Measurements from ENCODE around the gene PLCL2. TPM values are rescaled to one million over a fixed set of nuclear protein-coding genes. Genes with fewer than 3 reads are reported as not detected.

Gene PLCL2
- total and polyA plus RNA-seq, 2 experiments from 2014 or later: 1.6 to 9.7 TPM

DNA sequence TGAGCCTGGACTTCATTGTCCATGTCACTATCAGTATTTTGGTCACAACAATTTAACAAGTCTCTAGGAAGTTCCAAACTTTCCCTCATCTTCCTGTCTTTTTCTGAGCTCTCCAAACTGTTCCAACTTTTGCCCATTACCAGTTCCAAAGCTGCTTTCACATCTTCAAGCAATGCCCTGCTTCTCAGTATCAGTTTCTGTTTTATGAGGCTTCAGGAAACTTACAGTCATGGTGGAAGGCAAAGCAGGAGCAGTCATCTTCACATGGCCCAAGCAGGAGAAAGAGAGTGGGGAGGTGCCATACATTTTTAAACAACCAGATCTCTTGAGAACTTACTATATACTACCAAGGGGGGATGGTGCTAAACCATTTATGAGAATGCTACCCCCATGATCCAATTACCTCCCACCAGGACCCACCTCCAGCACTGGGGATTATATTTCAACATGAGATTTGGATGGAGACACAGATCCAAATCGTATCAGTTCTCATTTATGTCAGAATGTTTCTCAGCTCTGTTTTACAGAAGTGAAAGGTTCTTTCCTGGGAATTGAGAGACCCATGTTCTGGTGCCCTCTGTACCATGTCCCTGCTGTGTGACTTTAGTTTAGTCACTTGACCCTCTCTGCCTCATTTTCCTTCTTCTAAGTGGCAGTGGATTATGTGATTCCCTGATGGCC is 169.7 kb downstream of the PLCL2 start (continued):
- TF ChIP-seq EZH2 (IDR thresholded peaks at IDR 0.05; ENCODE audit: low read depth, unreplicated experiment) (no peak), ZNF331 (CRISPR knock-in tag; IDR thresholded peaks at IDR 0.05; ENCODE audit: low read depth) (no peak), CREB1 (CRISPR knock-in tag; IDR thresholded peaks at IDR 0.05; ENCODE audit: low read depth) (no peak), POLR2AphosphoS5 (IDR thresholded peaks at IDR 0.05; ENCODE audit: low read depth) (no peak)
- TF ChIP-seq, protein P1, sequence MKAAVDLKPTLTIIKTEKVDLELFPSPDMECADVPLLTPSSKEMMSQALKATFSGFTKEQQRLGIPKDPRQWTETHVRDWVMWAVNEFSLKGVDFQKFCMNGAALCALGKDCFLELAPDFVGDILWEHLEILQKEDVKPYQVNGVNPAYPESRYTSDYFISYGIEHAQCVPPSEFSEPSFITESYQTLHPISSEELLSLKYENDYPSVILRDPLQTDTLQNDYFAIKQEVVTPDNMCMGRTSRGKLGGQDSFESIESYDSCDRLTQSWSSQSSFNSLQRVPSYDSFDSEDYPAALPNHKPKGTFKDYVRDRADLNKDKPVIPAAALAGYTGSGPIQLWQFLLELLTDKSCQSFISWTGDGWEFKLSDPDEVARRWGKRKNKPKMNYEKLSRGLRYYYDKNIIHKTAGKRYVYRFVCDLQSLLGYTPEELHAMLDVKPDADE (IDR thresholded peaks at IDR 0.05): no peak

DNA sequence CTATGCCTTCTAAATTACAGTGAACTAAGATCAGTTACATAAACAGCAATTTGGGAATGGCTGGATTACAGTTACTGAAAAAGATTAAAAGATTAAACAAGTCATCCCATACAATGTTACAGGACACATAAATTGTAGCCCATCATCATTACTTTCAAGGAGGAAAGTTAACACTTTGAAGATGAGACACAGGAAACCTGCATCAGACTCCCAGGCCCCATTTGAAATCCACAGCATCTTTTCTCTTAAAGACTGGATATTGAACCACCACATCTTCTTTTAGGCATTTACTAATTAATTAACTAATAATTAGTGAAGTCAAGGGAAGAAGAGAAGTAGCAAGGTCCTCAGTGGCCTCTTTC is 170.2 kb downstream of the PLCL2 start:
- no peak overlapping the region for H3K27ac ChIP-seq (ENCODE audit: low read depth)
- H3K79me2 ChIP-seq (replicated peaks; ENCODE audit: insufficient read depth): no peaks in the 10 kb centered on the region
- H3K27me3 ChIP-seq (ENCODE audit: insufficient read depth): no peaks in the 10 kb centered on the region
- TF ChIP-seq ZNF331 (CRISPR knock-in tag; IDR thresholded peaks at IDR 0.05; ENCODE audit: low read depth): no peak
- TF ChIP-seq, protein P2, sequence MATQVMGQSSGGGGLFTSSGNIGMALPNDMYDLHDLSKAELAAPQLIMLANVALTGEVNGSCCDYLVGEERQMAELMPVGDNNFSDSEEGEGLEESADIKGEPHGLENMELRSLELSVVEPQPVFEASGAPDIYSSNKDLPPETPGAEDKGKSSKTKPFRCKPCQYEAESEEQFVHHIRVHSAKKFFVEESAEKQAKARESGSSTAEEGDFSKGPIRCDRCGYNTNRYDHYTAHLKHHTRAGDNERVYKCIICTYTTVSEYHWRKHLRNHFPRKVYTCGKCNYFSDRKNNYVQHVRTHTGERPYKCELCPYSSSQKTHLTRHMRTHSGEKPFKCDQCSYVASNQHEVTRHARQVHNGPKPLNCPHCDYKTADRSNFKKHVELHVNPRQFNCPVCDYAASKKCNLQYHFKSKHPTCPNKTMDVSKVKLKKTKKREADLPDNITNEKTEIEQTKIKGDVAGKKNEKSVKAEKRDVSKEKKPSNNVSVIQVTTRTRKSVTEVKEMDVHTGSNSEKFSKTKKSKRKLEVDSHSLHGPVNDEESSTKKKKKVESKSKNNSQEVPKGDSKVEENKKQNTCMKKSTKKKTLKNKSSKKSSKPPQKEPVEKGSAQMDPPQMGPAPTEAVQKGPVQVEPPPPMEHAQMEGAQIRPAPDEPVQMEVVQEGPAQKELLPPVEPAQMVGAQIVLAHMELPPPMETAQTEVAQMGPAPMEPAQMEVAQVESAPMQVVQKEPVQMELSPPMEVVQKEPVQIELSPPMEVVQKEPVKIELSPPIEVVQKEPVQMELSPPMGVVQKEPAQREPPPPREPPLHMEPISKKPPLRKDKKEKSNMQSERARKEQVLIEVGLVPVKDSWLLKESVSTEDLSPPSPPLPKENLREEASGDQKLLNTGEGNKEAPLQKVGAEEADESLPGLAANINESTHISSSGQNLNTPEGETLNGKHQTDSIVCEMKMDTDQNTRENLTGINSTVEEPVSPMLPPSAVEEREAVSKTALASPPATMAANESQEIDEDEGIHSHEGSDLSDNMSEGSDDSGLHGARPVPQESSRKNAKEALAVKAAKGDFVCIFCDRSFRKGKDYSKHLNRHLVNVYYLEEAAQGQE (IDR thresholded peaks at IDR 0.05; ENCODE audit: unreplicated experiment): no peak
- TF ChIP-seq, protein P3, sequence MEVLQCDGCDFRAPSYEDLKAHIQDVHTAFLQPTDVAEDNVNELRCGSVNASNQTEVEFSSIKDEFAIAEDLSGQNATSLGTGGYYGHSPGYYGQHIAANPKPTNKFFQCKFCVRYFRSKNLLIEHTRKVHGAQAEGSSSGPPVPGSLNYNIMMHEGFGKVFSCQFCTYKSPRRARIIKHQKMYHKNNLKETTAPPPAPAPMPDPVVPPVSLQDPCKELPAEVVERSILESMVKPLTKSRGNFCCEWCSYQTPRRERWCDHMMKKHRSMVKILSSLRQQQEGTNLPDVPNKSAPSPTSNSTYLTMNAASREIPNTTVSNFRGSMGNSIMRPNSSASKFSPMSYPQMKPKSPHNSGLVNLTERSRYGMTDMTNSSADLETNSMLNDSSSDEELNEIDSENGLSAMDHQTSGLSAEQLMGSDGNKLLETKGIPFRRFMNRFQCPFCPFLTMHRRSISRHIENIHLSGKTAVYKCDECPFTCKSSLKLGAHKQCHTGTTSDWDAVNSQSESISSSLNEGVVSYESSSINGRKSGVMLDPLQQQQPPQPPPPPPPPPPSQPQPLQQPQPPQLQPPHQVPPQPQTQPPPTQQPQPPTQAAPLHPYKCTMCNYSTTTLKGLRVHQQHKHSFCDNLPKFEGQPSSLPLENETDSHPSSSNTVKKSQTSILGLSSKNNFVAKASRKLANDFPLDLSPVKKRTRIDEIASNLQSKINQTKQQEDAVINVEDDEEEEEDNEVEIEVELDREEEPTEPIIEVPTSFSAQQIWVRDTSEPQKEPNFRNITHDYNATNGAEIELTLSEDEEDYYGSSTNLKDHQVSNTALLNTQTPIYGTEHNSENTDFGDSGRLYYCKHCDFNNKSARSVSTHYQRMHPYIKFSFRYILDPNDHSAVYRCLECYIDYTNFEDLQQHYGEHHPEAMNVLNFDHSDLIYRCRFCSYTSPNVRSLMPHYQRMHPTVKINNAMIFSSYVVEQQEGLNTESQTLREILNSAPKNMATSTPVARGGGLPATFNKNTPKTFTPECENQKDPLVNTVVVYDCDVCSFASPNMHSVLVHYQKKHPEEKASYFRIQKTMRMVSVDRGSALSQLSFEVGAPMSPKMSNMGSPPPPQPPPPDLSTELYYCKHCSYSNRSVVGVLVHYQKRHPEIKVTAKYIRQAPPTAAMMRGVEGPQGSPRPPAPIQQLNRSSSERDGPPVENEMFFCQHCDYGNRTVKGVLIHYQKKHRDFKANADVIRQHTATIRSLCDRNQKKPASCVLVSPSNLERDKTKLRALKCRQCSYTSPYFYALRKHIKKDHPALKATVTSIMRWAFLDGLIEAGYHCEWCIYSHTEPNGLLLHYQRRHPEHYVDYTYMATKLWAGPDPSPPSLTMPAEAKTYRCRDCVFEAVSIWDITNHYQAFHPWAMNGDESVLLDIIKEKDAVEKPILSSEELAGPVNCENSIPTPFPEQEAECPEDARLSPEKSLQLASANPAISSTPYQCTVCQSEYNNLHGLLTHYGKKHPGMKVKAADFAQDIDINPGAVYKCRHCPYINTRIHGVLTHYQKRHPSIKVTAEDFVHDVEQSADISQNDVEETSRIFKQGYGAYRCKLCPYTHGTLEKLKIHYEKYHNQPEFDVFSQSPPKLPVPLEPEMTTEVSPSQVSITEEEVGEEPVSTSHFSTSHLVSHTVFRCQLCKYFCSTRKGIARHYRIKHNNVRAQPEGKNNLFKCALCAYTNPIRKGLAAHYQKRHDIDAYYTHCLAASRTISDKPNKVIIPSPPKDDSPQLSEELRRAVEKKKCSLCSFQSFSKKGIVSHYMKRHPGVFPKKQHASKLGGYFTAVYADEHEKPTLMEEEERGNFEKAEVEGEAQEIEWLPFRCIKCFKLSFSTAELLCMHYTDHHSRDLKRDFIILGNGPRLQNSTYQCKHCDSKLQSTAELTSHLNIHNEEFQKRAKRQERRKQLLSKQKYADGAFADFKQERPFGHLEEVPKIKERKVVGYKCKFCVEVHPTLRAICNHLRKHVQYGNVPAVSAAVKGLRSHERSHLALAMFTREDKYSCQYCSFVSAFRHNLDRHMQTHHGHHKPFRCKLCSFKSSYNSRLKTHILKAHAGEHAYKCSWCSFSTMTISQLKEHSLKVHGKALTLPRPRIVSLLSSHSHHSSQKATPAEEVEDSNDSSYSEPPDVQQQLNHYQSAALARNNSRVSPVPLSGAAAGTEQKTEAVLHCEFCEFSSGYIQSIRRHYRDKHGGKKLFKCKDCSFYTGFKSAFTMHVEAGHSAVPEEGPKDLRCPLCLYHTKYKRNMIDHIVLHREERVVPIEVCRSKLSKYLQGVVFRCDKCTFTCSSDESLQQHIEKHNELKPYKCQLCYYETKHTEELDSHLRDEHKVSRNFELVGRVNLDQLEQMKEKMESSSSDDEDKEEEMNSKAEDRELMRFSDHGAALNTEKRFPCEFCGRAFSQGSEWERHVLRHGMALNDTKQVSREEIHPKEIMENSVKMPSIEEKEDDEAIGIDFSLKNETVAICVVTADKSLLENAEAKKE (CRISPR knock-in tag; IDR thresholded peaks at IDR 0.05): no peak
- TF ChIP-seq POLR2AphosphoS5 (IDR thresholded peaks at IDR 0.05; ENCODE audit: low read depth): no peak
- no peak for TF ChIP-seq EZH2phosphoT487 (IDR thresholded peaks at IDR 0.05; ENCODE audit: unreplicated experiment)
- TF ChIP-seq JUNB (IDR thresholded peaks at IDR 0.05; ENCODE audit: unreplicated experiment): no peak
- TF ChIP-seq, protein P1 (IDR thresholded peaks at IDR 0.05): no peak
- TF ChIP-seq NANOG (IDR thresholded peaks at IDR 0.05; ENCODE audit: borderline replicate concordance): no peak
- TF ChIP-seq CREB1 (CRISPR knock-in tag; IDR thresholded peaks at IDR 0.05; ENCODE audit: low read depth): no peak

More for the DNA sequence above, 170.2 kb downstream of the PLCL2 start:
- no peak for ATAC-seq
- Mint-ChIP-seq H3K27me3 (ENCODE audit: insufficient read depth, low read depth, poor library complexity) (peaks cover 3% of the 10 kb centered on the region), H3K9me3 (peaks cover 2% of the 10 kb centered on the region; the same call in 1 of the 3 replicates), H3K36me3 (ENCODE audit: low read depth) (peaks cover 8% of the 10 kb centered on the region; the same call in 2 of the 3 replicates), H3K4me1 (peaks cover 4% of the 10 kb centered on the region; the same call in 1 of the 3 replicates), H3K27ac (no peak overlapping the region), H3K4me3 (no peak overlapping the region)
- Histone ChIP-seq H3K4me1 (ENCODE audit: insufficient read depth) (no peaks in the 10 kb centered on the region), H3F3A (replicated peaks; ENCODE audit: low read depth) (no peaks in the 10 kb centered on the region), H2AFZ (no peak overlapping the region), H3K36me3 (ENCODE audit: insufficient read depth) (no peaks in the 10 kb centered on the region), H3K4me2 (no peak overlapping the region), H3K9me2 (ENCODE audit: insufficient read depth) (no peaks in the 10 kb centered on the region; the same call in 1 of the 2 replicates), H4K20me1 (replicated peaks; ENCODE audit: insufficient read depth) (no peaks in the 10 kb centered on the region), H3K4me3 (no peak overlapping the region)
- DNase-seq (ENCODE audit: low spot score): no peak

All from GM23338 (cell line).